Diencephalon (tissue), 1 donor: ENCODE data around the gene PCDHA5. TPM values are rescaled to one million over a fixed set of nuclear protein-coding genes. Genes with fewer than 3 reads are reported as not detected.

Experiments
- total RNA-seq: library from RNA; depleted of rRNA; stranded (reverse); fragments of >200 nt; gene quantifications from one replicate; pipeline ENCODE4 v1.2.3, GENCODE V29; 2014

The PCDHA5 gene
- 9.9 TPM for total RNA-seq

DNA sequence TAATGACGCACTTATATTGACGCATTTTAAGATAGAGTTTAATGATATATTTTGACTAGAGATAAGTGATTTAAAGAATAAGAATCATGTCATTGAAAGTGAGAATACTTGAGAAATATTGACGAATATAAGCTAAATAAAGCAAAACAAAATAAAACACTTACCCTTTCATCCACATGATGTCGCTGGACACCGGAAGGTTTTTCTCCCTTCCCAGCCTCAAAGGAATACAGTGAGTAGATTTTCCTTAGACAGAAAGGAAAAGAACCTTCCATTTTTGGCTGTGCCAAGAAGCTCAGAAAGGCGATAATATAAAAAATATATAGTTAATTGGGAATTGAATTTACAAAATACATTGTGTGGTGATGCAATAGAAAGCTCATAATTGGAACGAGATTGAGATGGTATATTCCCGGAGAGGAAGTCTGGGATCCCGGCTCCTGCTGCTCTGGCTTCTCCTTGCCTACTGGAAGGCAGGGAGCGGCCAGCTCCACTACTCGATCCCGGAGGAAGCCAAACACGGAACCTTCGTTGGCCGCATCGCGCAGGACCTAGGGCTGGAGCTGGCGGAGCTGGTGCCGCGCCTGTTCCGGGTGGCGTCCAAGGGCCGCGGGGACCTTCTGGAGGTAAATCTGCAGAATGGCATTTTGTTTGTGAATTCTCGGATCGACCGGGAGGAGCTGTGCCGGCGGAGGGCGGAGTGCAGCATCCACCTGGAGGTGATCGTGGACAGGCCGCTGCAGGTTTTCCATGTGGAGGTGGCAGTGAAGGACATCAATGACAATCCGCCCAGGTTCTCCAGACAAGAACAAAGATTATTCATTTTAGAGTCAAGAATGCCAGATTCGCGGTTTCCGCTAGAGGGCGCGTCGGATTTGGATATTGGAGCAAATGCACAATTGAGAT lies at the start of gene PCDHA5:
Gene PCDHA5 (plus strand): TSS at position 239 of the 906 bp plus-strand sequence.

DNA sequence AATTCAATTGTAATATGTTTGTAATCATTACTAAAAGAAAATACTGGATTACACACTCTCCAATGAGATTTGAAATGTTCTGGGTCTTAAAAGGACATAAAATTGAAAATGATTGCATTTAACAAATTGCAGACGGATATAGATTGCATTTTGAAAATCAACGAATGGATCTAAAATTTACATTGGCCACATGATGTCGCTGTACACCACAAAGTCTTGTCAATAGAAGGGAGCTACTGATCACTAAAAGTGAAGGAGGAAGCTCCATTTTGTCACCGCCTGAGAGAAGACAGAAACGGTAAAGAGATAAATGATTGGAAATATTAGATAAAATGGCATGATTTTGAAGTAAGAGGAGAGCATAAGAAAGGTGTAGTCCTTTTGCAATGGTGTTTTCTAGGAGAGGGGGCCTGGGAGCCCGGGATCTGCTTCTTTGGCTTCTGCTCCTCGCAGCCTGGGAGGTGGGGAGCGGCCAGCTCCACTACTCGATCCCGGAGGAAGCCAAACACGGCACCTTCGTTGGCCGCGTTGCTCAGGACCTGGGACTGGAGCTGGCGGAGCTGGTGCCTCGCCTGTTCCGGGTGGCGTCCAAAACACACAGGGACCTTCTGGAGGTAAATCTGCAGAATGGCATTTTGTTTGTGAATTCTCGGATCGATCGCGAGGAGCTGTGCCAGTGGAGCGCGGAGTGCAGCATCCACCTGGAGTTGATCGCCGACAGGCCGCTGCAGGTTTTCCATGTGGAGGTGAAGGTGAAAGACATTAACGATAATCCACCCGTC lies 35.3 kb upstream of the PCDHA5 start, which contains the start of gene PCDHA1:
Gene PCDHA1 (plus strand): TSS at position 236 of the 782 bp plus-strand sequence.

DNA sequence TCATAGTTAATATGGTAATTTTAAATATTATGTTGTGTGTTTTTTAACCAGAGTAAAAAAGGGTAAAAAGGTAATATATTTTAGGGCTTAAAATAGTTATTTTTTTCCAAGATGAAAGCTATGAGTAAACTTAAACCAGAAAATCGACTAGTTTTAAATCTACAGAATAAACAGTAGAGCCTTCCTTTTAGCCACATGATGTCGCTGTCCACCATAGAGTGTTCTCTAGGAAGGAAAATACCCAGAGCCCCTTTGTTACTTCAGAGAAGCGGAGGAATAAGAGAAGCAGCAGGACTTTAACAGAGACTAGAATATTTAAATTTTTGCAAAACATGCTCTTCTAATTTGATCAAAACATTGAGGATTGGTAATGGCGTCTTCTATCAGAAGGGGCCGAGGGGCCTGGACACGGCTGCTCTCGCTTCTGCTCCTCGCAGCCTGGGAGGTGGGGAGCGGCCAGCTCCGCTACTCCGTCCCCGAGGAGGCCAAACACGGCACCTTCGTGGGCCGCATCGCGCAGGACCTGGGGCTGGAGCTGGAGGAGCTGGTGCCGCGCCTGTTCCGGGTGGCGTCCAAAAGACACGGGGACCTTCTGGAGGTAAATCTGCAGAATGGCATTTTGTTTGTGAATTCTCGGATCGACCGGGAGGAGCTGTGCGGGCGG lies 26.7 kb upstream of the PCDHA5 start, which contains the start of gene PCDHA2:
Gene PCDHA2 (plus strand): TSS at position 258 of the 664 bp plus-strand sequence.

DNA sequence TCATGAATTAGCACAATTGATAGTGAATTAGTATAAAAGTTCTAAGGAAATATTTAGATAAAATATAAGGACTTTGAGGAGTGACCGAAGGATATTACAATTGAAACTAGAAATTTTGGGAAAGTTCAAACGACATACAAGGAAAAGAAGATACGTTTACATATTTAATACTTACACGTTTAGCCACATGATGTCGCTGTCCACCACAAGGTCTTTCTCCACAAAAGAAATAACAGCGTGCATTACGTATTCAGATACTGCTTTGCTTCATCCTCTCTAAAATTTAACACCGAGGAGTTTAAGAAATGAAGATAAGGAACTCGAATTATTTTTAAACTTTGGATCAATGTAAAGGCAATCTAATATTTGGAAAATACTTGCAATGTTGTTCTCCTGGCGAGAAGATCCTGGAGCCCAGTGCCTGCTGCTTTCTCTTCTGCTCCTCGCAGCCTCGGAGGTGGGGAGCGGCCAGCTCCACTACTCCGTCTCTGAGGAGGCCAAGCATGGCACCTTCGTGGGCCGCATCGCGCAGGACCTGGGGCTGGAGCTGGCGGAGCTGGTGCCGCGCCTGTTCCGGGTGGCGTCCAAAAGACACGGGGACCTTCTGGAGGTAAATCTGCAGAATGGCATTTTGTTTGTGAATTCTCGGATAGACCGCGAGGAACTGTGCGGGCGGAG lies 20.5 kb upstream of the PCDHA5 start, which contains the start of gene PCDHA3:
Gene PCDHA3 (plus strand): TSS at position 242 of the 678 bp plus-strand sequence.

DNA sequence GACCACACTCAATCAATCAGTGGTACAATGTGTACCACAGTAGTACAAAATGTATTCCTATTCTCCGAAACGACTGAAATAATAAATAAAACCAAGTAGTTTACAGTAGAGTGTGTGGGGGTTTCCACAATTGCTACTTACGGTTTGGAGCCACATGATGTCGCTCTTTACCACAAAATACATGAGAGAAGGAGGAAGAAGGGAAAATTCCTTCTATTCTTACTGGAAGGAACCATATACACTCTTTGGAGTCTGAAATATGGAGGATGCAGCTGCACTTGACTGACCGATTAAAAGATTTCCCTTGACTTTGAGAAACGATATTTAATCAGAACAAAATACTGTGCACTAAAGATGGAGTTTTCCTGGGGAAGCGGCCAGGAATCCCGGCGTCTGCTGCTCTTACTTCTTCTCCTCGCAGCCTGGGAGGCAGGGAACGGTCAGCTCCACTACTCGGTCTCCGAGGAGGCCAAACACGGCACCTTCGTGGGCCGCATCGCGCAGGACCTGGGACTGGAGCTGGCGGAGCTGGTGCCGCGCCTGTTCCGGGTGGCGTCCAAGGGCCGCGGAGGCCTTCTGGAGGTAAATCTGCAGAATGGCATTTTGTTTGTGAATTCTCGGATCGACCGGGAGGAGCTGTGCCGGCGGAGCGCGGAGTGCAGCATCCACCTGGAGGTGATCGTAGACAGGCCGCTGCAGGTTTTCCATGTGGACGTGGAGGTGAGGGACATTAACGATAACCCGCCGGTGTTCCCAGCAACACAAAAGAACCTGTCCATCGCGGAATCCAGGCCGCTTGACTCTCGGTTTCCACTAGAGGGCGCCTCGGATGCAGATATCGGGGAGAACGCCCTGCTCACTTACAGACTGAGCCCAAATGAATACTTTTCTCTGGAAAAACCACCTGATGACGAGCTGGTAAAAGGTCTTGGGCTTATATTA lies 14.3 kb upstream of the PCDHA5 start, which contains the start of gene PCDHA4:
Gene PCDHA4 (plus strand): TSS at position 235 of the 942 bp plus-strand sequence.

DNA sequence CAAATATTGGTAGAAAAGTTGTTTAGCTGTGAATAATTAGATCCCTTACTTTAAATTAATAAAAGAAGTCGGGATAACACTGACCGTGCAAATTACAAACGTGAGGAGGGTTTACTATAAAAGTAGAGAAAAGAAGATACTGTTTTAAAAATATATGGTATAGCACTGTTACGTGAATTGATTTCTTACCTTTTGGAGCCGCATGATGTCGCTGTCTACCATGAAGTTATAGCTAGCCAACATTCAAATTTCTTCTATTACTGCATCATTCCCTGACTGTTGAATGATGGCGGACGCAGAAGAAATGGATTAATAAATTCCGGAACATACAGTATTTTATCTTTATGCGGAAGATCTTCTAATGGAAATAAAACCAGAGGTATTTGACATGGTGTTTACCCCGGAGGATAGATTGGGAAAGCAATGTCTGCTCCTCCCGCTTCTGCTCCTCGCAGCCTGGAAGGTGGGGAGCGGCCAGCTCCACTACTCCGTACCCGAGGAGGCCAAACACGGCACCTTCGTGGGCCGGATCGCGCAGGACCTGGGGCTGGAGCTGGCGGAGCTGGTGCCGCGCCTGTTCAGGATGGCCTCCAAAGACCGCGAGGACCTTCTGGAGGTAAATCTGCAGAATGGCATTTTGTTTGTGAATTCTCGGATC lies 6.4 kb downstream of the PCDHA5 start, which contains the start of gene PCDHA6:
Gene PCDHA6 (plus strand): TSS at position 257 of the 658 bp plus-strand sequence. CDS start 132 bp downstream, at position 389.

DNA sequence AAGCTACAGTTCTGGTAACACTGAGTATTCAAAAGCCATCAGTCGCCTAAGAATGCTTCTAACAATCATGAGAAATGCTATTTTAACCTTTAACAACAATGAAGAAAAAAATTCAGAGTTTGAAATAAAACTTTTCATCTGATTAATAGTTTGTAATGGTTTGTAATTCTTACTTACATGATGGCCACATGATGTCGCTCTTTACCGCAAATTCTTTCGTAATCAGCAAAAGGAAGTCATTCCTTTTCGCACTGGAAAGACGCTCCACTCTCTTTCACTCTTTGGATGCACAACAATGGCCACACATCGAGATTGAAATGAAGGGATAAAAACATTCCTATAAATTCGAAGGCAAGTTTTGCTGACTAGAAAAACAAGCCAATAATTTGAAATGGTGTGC lies 12.6 kb downstream of the PCDHA5 start, which contains the start of gene PCDHA7:
Gene PCDHA7 (plus strand): TSS at position 277 of the 400 bp plus-strand sequence. CDS start 115 bp downstream, at position 392.

DNA sequence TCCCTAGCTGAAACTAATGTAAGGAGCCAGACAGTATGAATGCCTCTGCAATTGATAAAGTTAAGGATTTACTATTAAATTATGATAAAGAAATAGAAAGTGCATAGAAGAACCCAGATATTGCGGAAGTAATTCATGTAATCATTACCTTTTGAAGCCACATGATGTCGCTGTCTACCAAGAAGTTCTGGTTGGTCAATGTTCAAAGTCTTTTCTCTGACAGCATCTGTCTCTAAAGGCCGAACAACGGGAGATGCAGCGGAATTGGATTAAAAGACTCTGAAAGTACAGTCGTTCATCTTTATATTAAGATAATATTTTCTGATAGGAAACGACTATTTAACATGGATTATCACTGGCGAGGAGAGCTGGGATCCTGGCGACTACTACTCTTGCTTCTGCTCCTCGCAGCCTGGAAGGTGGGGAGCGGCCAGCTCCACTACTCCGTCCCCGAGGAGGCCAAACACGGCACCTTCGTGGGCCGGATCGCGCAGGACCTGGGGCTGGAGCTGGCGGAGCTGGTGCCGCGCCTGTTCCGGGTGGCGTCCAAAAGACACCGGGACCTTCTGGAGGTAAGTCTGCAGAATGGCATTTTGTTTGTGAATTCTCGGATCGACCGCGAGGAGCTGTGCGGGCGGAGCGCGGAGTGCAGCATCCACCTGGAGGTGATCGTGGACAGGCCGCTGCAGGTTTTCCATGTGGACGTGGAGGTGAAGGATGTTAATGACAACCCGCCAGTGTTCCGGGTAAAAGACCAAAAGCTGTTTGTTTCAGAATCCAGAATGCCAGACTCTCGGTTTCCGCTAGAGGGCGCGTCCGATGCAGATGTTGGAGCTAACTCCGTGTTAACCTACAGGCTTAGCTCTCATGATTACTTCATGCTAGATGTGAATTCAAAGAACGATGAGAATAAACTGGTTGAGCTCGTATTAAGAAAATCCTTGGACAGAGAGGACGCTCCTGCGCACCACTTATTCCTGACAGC lies 19.9 kb downstream of the PCDHA5 start, which contains the start of gene PCDHA8:
Gene PCDHA8 (plus strand): TSS at position 210 of the 985 bp plus-strand sequence. CDS start 135 bp downstream, at position 345.

DNA sequence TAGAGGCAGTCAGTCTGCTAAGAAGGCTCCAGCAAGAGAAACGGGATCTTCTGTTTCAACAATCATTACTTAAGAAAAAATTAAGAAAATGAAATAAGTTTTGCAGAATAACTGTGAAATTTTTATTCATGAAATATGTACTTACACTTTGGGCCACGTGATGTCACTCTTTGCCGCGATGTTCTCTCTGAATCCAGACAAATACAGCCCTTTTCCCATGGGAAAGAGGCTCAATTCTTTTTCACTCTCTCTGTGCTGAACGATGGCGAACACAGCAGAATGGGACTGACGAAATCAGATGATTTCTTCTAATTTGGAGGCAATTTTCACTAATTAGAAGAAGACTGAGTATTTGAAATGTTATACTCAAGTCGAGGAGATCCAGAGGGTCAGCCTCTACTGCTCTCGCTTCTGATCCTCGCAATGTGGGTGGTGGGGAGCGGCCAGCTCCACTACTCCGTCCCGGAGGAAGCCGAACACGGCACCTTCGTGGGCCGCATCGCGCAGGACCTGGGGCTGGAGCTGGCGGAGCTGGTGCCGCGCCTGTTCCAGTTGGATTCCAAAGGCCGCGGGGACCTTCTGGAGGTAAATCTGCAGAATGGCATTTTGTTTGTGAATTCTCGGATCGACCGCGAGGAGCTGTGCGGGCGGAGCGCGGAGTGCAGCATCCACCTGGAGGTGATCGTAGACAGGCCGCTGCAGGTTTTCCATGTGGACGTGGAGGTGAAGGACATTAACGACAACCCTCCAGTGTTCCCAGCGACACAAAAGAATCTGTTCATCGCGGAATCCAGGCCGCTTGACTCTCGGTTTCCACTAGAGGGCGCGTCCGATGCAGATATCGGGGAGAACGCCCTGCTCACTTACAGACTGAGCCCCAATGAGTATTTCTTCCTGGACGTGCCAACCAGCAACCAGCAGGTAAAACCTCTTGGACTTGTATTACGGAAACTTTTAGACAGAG lies 27.0 kb downstream of the PCDHA5 start, which contains the start of gene PCDHA9:
Gene PCDHA9 (plus strand): TSS at position 244 of the 964 bp plus-strand sequence. CDS start 114 bp downstream, at position 358.

DNA sequence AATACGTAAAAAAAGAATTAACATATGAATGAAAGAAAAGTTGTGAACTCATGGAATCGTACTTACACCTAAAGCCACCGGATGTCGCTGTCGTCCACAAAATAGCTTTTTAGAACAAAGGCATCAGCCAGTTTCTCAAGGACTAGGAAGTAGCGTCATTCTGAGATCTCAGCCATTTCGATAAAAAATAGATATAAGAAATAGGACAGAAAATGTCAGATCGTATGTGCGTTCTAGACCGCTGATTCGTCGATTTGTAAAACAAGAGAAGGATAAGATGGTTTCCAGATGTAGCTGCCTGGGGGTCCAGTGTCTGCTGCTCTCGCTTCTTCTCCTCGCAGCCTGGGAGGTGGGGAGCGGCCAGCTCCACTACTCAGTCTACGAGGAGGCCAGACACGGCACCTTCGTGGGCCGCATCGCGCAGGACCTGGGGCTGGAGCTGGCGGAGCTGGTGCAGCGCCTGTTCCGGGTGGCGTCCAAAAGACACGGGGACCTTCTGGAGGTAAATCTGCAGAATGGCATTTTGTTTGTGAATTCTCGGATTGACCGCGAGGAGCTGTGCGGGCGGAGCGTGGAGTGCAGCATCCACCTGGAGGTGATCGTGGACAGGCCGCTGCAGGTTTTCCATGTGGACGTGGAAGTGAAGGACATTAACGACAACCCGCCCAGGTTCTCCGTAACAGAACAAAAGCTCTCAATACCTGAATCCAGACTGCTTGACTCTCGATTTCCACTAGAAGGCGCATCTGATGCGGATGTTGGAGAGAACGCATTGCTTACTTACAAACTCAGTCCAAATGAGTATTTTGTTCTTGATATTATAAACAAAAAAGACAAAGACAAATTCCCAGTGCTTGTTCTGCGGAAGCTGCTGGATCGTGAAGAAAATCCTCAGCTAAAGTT lies 34.6 kb downstream of the PCDHA5 start, which contains the start of gene PCDHA10:
Gene PCDHA10 (plus strand): TSS at position 126 of the 903 bp plus-strand sequence. CDS start 152 bp downstream, at position 278.

DNA sequence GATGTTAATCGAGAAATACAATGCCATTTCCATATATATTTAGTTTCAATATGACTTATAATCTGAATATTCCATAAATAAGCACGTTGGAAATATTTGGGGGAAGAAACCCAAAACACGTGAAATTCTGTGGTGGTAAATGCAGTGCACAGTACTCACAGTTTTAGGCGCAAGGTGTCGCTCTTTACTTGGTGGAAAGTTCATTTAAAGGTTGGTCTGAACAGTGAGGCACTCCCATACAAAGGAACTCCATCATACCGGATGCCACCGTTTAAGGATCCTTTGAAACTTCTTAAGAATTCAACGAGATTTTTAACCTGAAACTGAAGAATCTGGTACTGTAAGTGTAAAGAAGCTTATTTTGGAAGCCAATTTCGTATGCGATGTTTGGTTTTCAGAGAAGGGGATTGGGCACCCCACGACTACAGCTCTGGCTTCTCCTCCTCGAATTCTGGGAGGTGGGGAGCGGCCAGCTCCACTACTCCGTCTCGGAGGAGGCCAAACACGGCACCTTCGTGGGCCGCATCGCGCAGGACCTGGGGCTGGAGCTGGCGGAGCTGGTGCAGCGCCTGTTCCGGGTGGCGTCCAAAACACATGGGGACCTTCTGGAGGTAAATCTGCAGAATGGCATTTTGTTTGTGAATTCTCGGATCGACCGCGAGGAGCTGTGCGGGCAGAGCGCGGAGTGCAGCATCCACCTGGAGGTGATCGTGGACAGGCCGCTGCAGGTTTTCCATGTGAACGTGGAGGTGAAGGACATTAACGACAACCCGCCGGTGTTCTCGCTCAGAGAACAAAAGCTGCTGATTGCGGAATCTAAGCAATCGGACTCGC lies 47.5 kb downstream of the PCDHA5 start, which contains the start of gene PCDHA11:
Gene PCDHA11 (plus strand): TSS at position 237 of the 834 bp plus-strand sequence. CDS start 147 bp downstream, at position 384.

